GM04504 (cell line): ENCODE data around the gene RRN3.
A peak's percentile ranks its signal among the peaks of the same experiment; 100 is the strongest.
"Not testable (repeated sequence)": the region's sequence is repeated elsewhere in the genome, so short reads cannot be mapped to it uniquely, and the experiment has no call there.

Experiments used
- DNase-seq: peaks from one replicate; pipeline ENCODE4 v3.0.0-alpha.2; 2012; ENCODE audit warnings: low read depth

The RRN3 gene

GRCh38 chr16:15050440-15050839 lies 43.6 kb downstream of the RRN3 start:
- not testable (repeated sequence) for DNase-seq

GRCh38 chr16:15049581-15050180 lies 44.4 kb downstream of the RRN3 start:
- no peak for DNase-seq

DNA sequence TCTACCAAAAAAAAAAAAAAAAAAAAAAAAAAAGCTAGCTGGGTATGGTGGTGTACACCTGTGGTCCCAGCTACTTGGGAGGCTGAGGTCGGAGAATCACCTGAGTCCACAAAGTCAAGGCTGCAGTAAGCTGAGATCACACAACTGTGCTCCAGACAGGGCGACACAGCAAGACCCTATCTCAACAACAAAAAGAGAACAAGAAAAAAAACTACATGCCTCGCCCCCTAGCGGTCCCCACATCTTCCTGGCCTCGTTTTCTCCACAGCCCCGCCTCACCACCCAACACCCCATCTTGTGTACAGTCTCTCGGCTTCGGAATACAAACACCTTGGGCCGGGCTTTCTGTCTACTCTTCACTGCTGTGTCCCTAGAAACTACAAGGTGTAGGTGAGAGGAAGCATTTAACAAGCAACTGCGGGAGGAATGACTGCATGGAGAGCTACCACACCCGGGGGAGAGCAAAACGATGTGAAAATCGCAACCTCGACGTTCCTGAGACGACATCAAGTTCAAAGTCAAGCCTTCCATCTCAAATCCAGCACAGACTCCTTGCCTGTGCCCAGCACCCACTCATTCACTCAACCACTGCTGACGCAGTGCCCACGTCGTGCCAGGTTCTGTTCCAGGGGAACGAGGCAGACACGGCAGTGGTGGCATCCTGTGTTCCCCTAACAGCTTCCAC lies 47.2 kb downstream of the RRN3 start:
- no peak for DNase-seq

DNA sequence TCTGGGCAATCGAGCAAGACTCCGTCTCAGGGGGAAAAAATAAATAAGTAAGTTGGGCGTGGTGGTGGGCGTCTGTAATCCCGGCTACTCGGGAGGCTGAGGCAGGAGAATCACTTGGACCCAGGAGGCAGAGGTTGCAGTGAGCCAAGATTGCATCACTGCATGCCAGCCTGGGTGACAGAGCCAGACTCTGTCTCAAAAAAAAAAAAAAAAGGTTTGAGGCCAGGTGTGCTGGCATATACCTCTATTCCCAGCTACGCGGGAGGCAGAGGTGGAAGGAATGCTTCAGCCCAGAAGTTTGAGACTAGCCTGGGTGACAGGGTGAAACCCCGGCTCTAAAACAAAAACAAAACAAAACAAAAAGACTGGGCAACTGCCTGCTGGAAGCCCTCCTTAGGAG lies 48.8 kb downstream of the RRN3 start:
- not testable (repeated sequence) for DNase-seq

DNA sequence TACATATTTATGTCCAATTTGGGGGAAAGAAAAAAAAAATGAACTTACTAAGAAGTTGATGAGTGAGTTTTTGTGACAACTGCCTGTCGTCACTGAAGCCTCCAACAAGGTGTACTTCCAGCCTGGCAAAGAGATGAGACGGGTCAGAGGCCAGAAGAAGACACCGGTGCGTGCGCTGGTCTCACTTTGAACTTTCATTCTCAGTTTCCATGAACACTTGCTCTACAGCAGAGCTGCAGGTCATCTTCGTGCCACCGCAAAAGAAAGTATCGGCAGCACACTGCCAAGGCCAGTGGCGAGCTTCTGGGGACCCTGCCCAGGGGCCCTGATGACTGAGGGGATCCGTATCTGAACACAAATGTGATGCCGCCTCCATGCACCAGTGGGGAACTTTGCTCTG lies 49.8 kb downstream of the RRN3 start:
- DNase-seq = no peak

GRCh38 chr16:15043344-15043743 lies 50.7 kb downstream of the RRN3 start:
- no peak for DNase-seq

GRCh38 chr16:15041271-15042004 lies 52.6 kb downstream of the RRN3 start:
- peak; percentile 63 for DNase-seq

DNA sequence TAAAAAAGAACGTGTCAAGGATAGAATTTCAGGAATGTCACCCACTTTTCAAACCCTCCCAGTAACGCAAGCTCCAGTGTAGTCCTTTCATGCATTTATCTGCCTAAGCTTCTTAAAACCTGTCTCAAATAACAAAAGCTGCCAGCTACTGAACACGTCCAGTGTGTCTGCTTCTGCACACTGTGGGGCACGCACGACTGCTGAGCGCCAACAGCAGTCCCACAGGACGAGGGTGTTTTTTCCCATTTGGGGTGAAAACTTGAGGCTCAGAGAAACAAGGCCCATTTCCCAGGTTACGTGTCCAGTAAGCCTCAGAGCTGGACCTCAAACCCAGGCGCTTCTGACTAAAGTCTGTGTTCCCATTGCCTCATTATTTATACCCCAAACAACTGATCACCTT lies 55.4 kb downstream of the RRN3 start:
- no peak for DNase-seq

DNA sequence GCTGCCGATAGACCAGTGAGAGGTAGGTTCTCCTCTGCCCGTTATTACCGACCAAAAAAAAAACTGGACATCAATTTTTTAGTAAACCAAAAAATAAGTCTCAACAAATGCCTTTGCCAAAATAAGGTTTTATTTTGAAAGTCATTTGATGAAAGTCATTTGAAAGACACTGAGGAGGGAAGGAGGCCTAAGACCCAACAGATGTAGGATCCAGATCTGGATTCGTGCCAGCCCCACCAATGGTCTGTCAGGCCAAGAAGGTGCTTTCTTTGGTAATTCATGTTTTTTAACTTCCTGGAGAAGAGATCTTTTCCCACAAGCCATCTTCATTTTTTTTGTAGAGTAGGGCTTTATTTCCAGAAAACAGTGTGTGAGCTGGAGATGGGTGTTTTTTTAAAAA lies 56.3 kb downstream of the RRN3 start:
- no peak for DNase-seq

GRCh38 chr16:15037003-15037402 lies 57.1 kb downstream of the RRN3 start:
- DNase-seq = no peak

GRCh38 chr16:15035163-15035729 lies 58.8 kb downstream of the RRN3 start:
- DNase-seq = no peak

DNA sequence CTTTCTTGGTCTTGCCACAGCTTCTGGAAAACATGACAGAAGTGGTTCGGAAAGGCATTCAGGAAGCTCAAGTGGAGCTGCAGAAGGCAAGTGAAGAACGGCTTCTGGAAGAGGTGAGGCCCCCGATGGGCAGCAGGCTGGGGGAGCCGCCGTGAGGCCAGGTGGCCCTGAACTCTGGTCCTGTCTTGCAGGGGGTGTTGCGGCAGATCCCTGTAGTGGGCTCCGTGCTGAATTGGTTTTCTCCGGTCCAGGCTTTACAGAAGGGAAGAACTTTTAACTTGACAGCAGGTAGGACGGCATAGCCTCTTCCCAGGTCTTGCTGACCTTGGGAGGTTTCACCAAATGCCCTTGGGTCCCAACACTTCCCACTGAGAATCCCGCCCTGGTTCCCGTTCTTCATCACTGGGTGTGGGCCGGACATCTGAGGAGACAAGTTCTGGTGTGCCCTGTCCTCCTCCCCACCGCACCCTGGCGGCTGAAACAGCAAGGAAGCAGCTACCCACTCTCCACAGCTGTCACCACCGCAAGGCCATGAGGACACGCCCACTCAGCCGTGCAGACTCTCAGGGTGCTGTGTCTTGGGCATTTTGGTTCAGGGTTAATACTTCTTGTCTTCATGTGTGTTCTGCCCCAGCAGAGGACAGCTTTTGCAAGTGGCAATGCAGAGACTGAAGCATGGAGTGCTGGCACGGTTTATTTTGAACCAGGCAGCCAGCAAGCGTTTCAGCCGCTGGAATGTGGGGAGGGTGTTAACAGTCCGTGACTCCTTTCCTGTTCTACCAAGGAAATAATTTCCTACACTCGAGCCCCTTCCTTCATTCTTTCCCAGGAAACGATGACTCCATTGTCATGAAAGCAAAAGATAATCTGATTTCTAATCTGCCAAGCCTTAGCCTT lies 59.6 kb downstream of the RRN3 start:
- DNase-seq = peak; percentile 38

- no peak for DNase-seq
These were observed 60.8 kb downstream of the RRN3 start for GRCh38 chr16:15033309-15033707.

GRCh38 chr16:15032547-15033308 lies 61.3 kb downstream of the RRN3 start:
- no peak for DNase-seq

DNA sequence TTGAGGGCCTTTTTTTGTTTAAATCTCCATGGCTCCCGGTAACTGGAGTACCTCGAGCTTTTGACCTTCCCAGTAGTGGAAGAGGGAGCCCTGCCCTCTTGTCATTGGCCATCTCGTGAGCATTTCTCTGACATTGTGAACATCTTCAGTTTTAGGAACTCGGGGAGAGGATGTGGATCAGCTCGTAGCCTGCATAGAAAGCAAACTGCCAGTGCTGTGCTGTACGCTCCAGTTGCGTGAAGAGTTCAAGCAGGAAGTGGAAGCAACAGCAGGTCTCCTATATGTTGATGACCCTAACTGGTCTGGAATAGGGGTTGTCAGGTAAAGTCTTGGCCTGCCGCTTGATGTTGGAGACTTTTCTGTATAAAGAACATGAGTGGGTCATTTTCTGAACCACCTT lies 62.5 kb downstream of the RRN3 start:
- no peak for DNase-seq

- DNase-seq = no peak
These were observed 62.9 kb downstream of the RRN3 start for GRCh38 chr16:15031179-15031578.

GRCh38 chr16:15029749-15030148 lies 64.3 kb downstream of the RRN3 start:
- DNase-seq = not testable (repeated sequence)

GRCh38 chr16:15028801-15029698 lies 65.0 kb downstream of the RRN3 start:
- not testable (repeated sequence) for DNase-seq

- DNase-seq = not testable (repeated sequence)
These were observed 65.7 kb downstream of the RRN3 start for GRCh38 chr16:15028345-15028715.
